ENCODE data around the gene MTHFD1.
A peak's percentile ranks its signal among the peaks of the same experiment; 100 is the strongest.

Gene MTHFD1

DNA sequence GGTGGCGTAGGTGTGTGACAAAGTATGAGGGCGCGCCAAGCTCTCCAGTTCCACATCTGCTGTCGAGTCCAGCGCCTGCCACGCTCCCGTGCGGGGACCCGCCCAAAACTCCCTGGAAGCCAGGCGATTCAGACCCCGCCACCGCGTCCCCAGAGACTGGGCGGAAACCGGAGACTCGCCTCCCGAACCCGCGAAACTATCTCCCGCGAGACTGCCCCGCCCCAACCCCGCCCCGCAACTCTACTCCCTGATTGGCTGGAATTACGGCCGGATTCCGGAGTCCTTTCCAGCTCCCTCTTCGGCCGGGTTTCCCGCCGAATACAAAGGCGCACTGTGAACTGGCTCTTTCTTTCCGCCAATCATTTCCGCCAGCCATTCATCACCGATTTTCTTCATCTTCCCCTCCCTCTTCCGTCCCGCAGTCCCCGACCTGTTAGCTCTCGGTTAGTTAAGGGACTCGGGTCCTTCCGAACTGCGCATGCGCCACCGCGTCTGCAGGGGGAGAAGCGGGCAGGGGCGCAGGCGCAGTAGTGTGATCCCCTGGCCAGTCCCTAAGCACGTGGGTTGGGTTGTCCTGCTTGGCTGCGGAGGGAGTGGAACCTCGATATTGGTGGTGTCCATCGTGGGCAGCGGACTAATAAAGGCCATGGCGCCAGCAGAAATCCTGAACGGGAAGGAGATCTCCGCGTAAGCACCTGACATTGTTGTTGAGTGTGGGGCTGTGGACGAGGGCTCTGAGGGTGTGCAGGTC, at the start of gene MTHFD1:
MTHFD1 (plus strand) TSS at position 572 of the 751 bp plus-strand sequence; CDS start at position 647, 75 bp downstream.
- TF ChIP-seq, protein P1, sequence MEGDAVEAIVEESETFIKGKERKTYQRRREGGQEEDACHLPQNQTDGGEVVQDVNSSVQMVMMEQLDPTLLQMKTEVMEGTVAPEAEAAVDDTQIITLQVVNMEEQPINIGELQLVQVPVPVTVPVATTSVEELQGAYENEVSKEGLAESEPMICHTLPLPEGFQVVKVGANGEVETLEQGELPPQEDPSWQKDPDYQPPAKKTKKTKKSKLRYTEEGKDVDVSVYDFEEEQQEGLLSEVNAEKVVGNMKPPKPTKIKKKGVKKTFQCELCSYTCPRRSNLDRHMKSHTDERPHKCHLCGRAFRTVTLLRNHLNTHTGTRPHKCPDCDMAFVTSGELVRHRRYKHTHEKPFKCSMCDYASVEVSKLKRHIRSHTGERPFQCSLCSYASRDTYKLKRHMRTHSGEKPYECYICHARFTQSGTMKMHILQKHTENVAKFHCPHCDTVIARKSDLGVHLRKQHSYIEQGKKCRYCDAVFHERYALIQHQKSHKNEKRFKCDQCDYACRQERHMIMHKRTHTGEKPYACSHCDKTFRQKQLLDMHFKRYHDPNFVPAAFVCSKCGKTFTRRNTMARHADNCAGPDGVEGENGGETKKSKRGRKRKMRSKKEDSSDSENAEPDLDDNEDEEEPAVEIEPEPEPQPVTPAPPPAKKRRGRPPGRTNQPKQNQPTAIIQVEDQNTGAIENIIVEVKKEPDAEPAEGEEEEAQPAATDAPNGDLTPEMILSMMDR (conservative IDR thresholded peaks at IDR 0.05; ENCODE audit: low read depth, low read length) = no peak
- peak; percentile 97 for DNase-seq (ENCODE audit: low read depth)
- peak within 1 kb of the TSS; percentile 71 for H3K4me3 ChIP-seq (ENCODE audit: low read length)

DNA sequence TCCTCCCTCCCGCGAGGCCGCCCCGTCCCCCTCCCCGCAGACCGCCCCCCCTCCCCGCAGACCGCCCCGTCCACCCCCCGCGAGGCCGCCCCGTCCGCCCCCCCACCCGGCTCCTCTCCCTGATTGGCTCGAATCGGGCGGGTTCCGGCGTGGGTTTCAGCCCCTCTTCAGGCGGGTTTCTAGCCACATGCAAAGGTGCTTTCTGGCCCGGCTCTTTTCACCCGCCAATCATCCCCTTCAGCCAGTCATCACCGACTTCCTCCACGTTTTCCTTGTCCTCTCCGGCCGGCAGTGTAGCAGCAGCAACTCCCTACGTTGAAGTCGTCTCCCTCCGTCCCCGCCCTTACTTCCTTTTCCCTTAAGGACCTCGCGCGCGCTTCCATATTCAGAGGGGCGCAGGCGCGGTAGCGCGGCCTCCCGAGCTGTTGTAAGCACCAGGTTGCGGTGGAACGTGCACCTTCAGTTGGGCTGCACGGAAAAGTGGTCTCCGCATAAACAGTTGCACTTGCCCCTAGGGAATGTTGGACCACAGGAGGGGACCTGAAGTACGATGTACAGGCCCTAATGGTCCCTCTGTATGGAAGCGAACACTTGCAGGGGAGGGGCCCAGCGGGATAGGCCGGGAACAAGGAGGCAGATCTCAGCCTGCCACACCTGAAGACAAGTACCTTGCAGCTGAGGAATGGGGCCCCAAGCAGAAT, 49.4 kb upstream of the MTHFD1 start:
- DNase-seq (ENCODE audit: low read depth) = peak; percentile 97
- TF ChIP-seq, protein P1 (conservative IDR thresholded peaks at IDR 0.05; ENCODE audit: low read depth, low read length) = no peak
- peak overlapping the region; percentile 77 for H3K4me3 ChIP-seq (ENCODE audit: low read length)

DNA sequence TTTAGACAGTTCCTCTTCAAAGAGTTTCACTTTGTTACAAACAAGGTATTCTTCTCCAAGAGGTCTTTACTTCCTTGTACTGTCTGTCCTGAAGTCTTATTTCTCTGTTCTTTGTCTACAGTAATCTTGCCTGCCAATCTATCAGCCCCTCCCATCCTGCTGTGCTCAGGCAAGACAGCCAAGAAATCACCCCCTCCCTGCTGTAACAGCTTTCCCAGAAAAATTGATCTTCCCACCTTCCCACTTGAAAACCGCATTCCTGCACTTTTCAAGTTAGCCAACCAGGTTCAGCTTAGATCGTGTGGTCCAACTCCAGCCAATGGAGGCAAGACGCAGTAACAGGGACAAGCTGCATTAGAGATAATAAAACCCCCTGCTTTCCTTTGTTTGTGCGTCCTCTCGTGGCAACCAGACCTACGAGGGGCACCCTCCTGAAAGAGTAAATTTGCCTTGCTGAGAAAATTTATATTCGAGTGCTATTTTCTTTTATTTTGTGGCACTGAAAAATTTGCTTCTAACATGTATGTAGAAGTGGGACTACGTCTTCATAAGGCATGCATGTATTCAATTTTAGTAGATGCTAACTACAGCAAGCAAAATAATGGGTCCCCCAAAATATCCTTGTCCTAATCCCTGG, 47.5 kb upstream of the MTHFD1 start:
- TF ChIP-seq, protein P1 (conservative IDR thresholded peaks at IDR 0.05; ENCODE audit: low read depth, low read length) = no peak
- DNase-seq (ENCODE audit: low read depth) = no peak
- no peak overlapping the region for H3K4me3 ChIP-seq (ENCODE audit: low read length)

DNA sequence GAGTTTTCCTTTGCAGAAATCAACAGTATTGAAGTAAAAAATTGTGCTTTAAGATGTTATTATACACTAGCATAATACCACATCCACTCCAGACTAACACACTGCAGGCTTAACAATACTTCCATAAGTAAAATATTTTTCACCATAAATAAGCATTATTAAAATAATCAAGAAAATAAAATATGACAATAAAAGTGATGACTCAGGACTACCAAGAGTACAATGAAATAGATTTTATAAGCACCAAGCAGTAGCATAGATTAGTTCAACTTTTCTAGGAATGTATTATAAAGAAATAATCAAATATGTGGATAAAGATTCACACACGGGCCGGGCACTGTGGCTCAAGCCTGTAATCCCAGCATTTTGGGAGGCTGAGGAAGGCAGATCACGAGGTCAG, 40.4 kb upstream of the MTHFD1 start:
- TF ChIP-seq, protein P1 (conservative IDR thresholded peaks at IDR 0.05; ENCODE audit: low read depth, low read length) = no peak
- no peak overlapping the region for H3K4me3 ChIP-seq (ENCODE audit: low read length)
- no peak for DNase-seq (ENCODE audit: low read depth)

DNA sequence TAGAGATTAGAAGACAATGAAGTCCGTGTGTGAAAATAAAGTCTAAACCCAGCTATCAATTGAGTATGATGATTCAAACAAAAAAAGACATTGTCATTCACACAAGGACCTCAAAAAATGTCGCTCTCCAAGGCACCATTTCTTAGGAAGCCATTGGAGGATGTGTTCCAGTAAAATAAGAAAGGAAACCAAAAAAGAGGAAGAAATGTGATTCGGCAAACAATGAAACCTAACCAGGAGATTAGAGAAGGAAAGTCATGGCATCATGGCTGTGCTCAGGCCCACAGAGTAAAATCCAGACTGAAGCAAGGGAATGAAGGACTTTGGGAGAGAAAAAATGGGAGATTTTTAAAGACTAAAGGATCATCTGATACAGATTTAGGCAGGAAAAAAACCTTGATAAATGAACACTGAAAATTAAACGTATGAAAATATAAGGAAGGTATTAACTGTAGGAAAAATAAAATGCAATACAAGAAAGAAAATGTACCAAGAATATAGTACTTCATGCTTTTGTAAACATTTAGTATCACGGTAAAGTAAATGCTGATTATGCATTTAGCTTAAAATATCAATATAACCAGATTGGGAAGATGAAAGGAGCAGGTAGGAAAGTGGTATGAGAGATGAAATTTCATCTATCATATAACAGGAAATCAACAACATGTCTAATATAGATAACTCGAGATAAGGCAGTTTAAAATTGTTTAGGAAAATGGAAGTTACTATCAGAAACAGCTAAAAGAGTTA, 38.2 kb upstream of the MTHFD1 start:
- DNase-seq (ENCODE audit: low read depth) = no peak

DNA sequence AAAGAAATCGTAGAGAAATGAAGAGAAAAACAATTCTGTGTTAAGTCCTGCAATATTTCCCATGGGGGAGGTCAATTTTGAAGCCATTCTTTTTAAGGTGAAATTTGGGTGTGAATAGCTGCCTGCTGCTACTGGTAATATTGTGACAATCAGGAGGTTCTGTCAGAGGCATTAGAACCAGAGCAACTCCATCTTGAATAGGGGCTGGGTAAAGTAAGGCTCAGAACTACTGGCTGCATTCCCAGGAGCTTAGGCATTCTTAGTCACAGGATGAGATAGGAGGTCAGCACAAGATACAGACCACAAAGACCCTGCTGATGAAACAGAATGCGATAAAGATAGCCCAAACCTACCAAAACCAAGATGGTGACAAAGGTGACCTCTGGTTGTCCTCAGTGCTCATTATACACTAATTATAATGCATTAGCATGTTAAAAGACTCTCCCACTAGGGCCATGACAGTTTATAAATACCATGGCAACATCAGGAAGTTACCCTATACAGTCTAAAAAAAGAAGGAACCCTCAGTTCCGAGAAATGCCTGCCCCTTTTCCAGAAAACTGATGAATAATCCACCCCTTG, 24.8 kb upstream of the MTHFD1 start:
- DNase-seq (ENCODE audit: low read depth) = no peak

More for the DNA sequence above, 38.2 kb upstream of the MTHFD1 start:
- TF ChIP-seq, protein P1 (conservative IDR thresholded peaks at IDR 0.05; ENCODE audit: low read depth, low read length) = no peak
- H3K4me3 ChIP-seq (ENCODE audit: low read length) = no peak overlapping the region

More for the DNA sequence above, 24.8 kb upstream of the MTHFD1 start:
- TF ChIP-seq, protein P1 (conservative IDR thresholded peaks at IDR 0.05; ENCODE audit: low read depth, low read length) = no peak
- H3K4me3 ChIP-seq (ENCODE audit: low read length) = no peak overlapping the region

All from retinal pigment epithelial cell (primary cell).